Astrocyte (in vitro differentiated cells and primary cell): ENCODE results near the gene LITAF.

Experiments used
- EZH2 ChIP-seq: IDR thresholded peaks from 2 replicates; pipeline ENCODE4 v1.6.1; 2012; ENCODE audit warnings: mild to moderate bottlenecking, low read length, inconsistent platforms; ENCODE audit not compliant: insufficient read depth
- TF ChIP-seq, protein P1 (sequence below): IDR thresholded peaks from 2 replicates; pipeline ENCODE4 v1.5.1; 2011; ENCODE audit warnings: low read depth, mild to moderate bottlenecking, inconsistent platforms, low read length, moderate library complexity; ENCODE audit not compliant: insufficient read depth

DNA sequence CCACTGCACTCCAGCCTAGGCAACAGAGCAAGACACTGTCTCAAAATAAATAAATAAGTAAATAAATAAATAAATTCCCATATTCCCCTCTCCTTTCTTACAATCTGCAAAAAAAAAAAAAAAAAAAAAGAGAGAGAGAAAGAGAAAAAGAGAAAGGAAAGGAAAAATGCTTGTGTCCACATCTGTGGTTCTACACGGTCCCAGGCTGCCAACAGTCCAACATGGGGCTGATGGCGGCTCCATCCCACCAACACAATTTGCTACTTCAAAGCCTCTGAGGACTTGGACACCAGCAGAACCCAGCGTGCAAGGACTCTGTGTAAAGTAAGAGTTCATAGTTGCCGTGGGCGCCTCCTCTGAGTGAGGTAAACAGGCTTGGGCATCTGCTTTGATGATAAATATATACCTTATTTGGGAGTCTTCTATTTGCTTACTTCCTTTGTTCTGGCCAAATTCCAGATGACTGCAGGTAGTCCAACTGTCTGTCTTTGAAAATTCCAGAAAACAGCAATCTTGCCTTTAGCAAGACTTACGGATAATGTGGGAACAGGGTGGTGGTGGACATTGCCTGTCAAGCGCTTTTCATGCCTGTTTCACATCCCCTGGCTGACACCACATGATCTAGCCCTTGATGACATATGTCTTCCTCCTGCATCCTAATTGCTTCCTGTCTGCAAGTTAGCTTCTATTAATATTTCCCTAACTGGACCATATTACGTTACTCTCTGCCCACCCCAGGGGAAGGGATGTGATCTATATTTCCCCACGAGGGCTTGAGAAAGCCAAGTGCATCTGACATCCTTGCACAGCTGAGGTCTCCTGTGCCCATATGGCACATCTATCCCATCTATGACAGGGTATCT is 10.1 kb downstream of the LITAF start:
- no peak for TF ChIP-seq EZH2
- TF ChIP-seq, protein P1, sequence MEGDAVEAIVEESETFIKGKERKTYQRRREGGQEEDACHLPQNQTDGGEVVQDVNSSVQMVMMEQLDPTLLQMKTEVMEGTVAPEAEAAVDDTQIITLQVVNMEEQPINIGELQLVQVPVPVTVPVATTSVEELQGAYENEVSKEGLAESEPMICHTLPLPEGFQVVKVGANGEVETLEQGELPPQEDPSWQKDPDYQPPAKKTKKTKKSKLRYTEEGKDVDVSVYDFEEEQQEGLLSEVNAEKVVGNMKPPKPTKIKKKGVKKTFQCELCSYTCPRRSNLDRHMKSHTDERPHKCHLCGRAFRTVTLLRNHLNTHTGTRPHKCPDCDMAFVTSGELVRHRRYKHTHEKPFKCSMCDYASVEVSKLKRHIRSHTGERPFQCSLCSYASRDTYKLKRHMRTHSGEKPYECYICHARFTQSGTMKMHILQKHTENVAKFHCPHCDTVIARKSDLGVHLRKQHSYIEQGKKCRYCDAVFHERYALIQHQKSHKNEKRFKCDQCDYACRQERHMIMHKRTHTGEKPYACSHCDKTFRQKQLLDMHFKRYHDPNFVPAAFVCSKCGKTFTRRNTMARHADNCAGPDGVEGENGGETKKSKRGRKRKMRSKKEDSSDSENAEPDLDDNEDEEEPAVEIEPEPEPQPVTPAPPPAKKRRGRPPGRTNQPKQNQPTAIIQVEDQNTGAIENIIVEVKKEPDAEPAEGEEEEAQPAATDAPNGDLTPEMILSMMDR: no peak
